Muscle of back (tissue), 11 donors: Measurements from ENCODE around the gene XXYLT1. TPM values are rescaled to one million over a fixed set of nuclear protein-coding genes. Genes with fewer than 3 reads are reported as not detected.

Source experiments
- DNase-seq, 3 donors: peaks; one replicate each; pipeline versions ENCODE4 v3.0.0 to v3.0.0-alpha.2; 2013
- polyA plus RNA-seq, 10 donors: library from polyadenylated mRNA; unstranded; fragments of 120-200 nt; gene quantifications; one replicate each; pipeline ENCODE4 v1.2.1, GENCODE V29; 2013; ENCODE audit not compliant: insufficient read length in 10 of 10

XXYLT1 gene
- polyA plus RNA-seq, 10 donors, result 17.8 to 32.2 (median 22.8) TPM

DNA sequence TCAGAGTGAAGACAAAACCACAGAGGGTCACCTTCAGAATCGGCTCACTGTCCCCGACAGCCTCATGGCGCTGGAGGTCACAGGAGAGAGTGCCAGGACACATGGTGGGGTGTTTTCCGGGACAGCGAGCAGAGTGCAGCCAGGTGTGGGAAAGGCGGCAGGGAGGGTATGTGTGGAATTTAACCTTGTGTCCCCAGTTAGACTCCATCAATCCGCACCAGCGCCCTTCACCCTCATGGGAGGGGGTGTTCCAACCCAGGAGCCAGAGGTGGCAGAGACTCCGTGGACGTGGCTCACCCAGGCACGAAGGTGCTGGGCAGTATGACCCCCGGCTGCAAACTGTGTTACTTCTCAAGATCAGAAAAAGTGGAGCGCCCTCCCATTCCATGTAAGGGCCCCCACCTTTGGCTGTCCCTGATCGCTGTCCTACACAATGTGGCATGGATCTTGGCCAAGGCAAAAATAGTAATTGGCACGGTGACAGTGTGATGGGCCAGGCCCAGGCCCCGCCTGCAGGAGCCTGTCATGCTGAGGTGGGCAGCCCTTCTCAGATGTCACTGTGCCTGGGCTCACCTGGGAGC lies 190.3 kb downstream of the XXYLT1 start:
- peak in 1 of 3 donors; percentile 46 for DNase-seq

DNA sequence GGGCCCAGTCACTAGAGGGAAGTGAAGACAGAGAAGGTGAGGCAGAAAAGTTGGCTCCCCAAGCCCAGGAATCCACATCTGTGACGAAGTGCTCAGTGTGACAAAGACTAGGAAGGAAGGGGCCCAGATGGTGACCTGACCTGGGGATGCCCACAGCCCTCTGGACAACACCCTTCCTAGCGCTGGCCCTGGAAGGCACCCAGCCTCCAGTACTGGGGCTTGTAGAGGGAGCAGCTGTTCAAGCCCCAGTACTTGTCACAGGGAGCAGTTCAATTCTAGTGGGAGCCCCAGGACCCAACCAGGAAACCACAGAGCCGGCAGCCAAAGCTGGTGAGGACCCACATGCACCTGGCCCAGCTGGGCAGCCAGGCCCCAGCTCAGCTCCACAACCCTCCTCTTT lies 190.8 kb downstream of the XXYLT1 start:
- DNase-seq, result no peak

DNA sequence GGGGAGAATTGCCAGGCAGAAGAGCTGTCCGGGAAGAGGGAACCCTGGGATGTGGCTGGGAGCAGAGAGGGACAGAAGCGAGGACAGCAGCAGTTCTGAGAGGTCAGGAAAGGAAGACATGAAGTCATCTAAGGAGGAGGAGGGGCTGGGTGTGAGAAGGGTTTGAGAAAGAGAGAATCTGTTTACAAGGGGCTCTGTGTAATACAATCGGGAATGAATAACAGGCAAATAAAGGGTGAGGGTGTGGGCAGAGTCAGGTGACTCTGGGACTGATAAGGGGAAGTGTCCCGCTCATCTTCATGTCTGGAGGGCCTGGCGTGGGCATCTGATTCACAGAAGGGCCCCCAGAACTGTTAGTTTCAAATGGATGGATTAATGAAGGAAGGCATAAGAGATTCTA lies 191.3 kb downstream of the XXYLT1 start:
- no peak for DNase-seq

DNA sequence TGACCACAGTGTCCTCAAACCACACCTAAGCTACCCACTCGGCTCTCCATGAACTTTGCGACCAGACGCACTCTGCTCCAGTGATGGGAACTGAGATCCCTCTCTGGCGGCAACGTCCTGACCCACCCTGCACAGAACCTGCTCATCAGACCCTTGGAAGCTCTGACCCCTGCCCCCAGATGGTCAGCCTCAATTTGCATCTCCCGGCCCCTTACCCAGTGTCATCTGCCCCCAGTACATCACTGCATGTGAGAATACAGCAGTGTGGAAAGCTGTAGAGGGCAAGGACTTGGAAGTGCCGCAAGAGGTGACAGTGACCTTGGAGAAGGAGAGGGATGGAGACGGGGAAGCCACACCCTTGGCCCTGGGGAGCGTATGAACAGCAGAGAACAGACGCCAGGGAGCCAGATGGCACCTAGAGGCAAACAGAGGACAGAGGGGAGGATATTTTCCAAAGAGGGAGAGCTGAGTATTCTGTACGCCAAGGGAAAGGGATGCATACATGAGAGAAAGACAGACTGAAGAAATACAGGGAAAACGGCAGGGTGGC lies 192.0 kb downstream of the XXYLT1 start:
- DNase-seq, result no peak

DNA sequence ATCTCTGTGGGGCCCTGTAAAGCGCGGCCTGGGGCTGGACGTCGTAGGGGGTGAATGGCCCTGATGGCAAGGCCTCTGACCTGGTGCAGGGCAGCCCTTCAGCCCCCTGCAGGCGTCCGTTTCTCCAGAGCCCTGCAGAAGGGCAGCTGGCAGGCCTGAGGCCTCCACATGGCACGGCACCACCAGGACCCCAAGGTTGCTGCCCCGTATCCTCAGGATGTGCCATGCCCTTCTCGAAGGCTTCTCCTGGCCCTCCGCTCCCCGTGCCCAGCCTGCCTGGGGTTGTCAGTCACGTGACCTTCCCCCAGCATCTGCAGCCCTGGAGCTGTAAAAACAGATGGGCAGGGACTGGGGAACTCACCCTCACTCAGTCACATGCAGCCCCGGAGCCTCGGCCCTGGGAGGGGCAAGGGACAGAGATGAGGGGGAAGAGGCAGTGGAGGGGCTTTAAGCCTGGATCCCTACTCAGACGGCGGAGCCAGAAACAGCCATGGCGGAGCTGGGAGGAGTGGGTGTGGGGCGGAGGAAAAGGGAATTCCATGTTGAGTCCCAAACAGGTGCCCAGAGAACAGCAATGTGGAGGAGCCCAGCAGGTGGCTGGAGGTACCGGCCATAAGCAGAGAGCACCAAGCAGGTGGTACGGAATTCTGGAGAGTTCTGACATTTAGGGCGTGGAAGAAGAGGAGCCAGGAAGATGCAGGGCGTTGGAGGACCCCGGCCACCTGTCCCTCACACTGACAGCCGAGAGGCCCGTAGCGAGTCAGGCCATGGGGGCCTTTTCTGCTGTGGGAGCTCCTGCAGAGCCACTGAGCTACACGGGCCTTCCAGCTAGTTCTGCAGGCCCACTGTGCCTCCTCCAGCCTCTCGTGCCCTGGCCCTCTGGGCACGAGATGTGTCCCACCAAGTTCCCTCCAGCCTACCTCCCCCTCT lies 193.1 kb downstream of the XXYLT1 start:
- no peak for DNase-seq

DNA sequence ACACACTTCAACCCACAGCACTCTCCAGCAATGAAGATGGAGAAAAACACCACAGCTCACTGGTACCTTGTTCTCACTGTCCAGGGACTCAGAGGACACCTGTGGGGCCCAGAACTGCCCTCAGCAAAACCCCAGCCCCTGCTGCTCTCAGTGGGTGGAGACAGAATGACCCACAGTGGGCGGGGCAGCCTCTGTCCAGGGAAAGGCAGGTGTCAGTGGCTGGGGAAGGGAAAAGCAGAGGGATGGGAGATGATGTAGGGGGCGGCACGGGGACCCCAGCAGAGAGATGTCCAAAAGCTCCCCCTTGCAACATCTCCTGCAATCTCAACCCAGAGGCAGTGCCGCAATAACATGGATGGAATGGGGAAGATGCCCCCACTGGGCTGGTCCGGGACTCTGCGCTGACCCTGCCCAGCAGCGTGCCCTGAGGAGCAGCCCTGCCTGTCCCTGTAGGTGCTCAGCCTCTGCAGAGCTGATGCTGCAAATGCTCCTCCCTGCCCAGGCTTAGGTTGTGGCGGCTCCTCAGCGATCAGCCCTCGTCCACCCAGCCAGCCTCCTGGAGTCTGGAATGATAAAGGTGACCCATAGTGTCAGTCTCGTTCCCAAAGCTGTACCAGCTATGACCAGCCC lies 193.9 kb downstream of the XXYLT1 start:
- DNase-seq, result no peak

DNA sequence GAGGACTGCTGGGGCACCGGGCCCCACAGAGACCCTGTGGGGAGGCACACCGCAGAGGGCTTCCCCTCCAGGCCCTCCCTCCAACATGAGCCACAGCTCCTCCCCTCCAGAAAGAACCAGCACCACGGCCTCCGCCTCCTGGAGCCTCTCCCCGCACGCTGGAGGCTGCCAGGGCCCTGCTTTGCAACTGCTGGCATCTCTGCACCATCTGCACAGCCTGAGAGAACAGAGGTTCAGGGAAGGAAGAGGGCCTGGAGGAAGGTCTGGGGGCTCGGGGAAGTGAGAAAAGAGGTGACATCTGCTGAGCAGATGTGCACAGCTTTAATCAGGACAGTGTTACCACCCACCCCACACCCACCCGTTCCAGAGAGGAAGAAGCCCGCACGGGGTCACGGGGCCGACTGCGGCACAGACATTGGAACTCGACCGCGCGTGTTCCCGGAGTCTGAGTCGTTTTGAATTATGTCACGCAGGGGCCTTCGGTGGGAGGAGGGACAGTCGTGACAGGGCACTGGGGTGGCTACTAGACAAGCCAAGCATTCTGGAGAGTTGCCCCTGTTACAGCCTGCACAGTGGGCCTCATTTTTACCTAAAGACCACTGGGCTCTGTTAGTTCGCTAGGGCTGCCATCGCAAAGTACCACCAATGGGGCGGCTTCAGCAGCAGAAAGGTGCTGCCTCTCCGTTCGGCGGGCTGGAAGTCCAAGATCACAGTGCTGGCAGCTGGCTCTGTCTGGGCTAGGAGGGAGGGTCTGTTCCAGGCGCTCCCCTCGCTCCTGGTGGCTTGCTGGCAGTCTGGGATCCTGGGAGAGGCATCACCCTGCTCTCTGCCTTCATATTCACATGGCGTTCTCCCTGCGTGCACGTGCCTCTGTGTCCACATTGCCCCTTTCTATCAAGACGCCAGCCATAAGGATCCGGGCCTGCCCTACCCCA lies 194.8 kb downstream of the XXYLT1 start:
- no peak for DNase-seq

DNA sequence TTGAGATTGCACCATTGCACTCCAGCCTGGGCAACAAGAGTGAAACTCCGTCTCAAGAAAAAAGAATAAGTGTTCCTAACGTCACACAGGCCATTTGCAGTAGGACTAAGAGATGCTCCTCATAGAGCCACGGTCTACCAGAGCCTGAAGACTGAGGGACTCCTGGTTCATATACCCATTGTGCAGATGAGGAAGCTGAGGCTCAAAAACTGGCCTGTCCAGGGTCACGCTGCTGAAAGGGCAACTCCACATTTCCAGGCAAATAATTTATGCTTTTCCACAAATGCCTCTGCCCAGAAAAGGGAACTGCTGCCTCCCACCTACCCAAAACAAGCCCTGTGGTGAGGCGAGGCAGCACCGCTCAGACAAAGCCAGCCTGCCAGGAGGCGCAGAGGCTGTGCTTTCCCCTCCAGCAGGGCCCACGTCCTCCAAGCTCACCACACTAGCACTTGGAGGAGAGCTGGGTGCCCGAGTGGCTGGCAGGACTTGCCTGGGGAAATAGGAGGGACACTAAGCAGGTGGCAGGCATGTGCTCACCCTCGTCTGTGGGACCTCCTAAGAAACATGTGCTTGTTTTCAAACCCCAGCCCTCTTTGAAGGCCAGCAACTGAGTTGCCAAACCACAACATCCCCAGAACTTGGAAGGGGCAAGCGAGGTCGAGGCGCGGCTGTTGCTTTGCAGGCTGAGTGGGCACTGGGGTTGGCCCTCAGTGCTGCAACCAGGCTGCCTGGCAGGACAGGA lies 195.6 kb downstream of the XXYLT1 start:
- DNase-seq, result no peak

DNA sequence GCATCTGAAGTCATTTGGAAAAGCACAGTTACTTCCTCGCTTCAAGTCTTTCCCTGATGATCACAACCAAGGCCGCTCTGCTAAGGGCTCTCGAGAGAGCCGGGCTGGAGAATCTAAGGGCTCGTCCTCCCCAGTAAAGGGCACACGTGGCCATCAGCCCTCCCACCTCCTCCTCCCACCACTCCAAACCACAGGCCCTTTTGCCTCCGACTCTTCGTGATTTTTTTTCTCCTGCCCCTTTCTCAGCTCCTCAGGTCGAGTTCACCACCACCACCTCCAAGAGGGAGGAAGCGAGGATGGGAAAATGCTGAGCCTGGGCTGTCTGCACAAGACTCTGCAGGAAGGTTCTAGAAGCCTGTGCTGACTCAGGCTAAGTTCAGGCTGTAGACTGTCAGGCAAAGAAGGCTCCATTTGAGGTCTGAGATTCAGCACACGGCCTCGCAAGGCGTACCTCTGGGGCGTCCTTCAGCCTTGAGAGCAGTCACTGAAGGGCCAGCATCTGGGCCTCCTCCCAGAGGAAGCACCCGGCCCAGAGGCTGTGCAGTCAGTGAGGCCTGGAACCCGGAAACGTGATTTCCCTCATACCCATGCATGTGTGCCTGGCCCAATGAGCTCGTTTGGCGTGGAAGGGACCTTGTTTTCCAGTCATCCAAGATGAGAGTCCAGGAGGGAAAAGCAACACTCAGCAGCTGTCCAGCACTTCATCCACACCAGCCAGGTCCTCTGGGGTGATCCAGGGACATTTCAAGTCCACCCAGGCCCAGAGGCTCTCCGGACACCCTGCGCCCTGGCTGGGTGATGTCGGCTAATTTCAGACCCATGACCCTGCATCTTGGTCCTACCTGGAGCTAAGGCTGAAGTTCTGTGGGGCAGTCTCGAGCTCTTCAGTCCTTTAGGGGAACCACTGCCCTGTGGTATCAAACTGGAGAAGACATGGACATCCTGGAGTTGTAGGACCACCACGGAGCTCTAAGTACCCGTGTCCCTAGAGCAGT lies 196.8 kb downstream of the XXYLT1 start:
- no peak for DNase-seq

DNA sequence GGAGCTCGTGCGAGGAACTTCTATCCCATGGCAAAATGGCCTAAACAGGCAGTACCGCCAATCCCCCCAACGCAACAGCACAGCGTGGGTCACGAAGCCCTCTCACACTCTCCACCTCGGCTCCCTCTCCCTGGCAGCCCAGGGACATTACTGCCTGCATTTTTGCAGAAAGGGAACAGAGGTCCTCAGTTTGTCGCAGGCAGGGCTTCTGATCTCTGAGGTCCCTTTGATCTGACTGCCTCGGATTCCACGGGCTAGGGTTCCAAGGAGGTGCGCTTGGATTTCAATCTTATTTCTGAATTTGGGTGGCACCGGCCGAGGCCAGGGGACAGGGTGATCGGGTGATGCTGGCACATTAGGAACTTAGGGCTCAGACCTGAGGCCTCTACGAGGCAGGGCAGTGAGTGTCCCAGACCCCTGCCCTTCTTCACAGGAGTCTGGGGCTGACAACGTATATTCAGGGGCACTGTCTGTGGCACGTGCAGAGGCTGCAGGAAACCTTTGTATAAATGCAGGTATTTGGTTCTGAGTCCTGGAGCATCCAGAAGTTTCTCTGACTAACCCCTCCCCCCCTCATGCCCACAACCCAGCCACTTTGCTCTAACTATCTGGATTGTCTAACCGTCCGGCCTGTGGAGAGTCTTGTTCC lies 197.9 kb downstream of the XXYLT1 start:
- no peak for DNase-seq

DNA sequence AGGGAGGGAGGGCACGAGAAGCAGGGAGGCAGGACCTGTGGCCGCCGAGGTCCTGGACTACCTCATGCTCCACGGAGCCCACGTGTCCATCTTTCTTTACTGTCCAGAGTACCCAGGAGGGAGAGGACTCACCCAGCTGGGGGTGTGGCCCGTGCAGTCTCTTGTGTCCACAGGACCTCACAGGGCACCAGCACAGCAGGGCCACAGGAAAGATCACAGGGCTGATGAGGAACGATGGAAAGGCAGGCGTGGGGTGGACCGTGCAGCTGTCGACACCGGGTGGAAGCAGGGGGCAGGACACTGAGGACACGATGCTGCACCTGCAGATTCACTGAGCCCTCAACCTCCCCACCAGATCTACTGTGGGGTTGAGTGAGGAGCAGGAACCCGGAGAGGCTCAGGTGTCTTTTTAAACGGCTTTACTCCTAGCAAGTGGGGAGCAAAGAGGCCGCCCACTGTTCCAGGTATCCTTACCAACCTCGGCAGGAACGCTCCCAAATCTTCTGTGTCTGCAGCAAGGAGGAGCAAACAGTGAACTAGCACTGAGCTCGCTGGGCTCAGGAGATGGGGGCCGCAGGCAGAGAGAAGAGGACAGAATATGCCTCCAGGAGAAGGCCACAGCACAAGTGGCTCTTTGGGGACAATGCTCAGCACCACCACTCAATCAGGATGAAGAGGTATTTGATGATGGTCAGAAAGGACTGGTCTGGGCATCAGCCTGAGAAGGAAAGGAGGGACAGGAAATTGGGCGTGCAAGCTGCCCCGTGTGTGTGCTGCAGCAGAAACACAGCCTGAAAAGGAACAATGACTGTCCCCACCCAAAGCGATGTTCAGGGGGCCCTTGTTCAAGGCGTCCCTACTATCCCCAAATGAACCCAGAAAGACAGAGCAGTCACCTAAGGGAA lies 198.8 kb downstream of the XXYLT1 start:
- DNase-seq, result no peak

DNA sequence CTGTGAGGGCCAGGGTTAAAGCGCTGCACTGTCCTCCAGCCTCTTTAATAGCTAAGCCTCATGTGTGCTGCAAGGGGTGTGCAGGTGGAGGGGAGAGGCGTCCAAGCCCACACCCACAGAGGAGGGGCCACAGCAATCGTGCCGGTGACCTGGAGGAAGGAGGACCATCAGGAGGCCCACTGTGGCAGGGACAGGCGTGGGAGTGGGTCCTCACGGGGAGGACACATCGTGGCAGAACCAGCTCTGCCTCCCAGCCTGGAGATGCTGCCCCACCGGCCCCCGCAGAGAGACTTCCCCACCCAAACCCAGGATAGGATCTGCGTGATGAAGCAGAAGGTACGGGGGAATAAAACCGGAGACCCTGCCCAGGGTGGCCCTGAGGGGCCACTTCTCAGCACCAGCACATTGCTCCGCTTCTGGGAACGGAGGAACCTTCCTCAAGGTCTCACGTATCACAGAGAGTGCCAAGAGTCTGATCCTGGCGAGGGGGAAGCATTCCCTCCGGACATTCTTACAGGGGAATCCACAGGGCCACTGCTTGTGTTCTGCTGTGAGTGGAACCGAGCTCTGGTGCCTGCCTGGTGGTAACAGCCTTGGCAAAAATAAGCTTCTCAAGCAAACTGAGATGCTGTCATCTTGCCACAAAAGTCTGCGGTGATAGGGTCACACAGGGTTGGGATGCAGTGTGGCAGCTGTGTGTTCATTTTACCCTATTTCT lies 199.8 kb downstream of the XXYLT1 start:
- no peak for DNase-seq

DNA sequence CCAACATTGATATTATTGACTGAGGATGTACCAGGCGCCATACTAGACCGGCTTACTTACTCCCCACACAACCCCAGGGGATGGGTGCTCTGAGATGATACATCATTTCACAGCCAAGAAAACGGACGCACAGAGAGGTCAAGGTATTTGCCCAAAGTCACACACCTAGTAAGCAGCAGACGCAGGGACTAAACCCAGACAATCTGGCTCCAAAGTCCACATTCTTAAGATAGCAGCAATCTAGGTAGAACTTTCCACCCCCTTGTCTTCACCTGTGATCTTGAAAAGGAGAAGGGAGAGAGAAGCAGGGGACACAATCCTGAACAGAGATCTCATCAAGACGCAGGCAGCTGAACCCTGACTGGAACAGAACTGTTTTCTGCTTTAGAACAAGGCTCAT lies 200.6 kb downstream of the XXYLT1 start:
- DNase-seq, result no peak

DNA sequence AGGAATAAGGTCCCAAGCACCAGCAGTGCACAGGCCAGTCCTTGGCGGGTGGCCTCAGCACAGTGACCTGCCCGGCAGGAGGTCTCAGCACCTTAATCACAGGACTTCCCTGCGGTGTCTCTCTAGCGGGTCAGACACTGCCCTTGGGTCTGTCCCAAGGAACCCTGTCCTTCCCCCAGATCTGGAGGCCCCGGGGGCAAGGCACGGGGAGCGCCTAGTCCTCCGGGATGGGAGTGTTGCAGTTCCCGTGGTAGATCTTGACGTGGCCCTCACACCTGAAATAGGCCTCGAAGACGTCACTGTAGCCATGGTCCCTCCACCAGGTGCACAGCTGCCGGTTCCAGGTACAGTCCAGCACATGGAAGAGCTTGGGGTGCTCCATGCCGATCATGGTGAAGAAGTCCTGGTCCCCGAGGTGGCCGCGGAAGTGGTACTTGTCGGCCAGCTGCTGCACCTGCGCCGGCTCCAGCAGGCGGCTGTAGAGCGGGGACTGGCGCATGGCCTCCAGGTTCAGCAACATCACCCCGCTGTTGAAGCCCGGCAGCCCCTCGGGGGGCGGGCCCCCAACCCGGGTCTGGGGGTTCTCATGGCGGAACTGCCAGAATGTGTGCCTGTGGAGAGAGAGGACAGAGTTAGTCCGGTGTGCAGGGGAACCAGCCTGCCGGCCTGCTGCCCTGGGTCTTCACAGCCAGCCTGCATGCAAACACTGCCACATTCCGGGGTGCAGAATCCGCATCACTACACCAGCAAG lies 201.3 kb downstream of the XXYLT1 start:
- DNase-seq, result no peak

DNA sequence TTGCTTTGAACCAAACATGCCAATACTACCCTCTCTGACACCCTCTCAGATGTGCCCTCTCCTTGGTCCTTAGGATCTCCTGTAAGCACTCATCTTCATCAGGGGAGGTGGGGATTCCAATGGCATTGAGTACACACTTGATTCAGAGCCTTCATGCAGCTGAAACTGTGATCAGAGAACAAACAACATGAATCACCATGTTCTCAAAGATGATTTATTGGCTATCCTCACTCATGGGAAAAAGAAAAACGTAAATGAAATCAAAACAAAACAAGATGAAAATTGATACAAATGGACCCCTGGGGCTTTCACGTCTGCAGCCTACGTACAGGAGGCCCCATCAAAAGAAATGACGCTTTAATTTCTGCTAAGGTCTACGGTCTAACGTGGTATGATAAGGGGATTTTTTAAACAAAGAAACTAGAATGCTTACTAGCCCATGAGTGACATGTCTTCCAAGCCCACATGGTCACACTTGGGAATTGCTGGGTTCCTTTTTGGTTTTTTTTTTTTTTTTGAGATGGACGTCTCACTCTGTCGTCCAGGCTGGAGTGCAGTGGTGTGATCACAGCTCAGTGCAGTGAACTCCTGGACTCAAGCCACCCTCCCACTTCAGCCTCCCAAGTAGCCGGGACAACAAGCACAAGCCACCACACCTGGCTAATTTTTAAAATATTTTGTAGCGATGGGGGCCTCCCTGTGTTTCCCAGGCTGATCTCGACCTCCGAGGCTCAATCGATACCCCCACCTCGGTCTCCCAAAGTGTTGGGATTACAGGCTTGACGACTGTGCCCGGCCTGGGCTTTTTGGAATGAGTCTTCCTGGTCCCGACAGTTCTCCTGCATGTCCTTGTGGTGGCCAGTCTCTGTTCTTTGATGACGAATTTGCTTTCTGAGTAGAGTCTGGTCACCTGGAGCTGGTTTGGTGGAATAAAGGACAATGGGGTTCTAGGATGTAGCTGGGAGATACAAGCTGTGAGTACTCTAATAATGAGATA lies 202.6 kb downstream of the XXYLT1 start:
- no peak for DNase-seq
